Tracheal epithelial cell (primary cell): ENCODE results near the gene MGME1. TPM values are rescaled to one million over a fixed set of nuclear protein-coding genes. Genes with fewer than 3 reads are reported as not detected.

ENCODE experiments used
- total RNA-seq: library from RNA; depleted of rRNA; stranded (reverse); fragments of >200 nt; gene quantifications from 2 replicates; pipeline ENCODE4 v1.2.1, GENCODE V29; 2014

MGME1 gene
- 5.1 and 15.6 TPM in 2 replicates for total RNA-seq

GRCh38 chr20:17968366-17969277 lies at the start of gene MGME1, which contains the start of gene SNX5:
TSS of gene MGME1 (plus strand) at chr20:17969018. CDS start at chr20:17969860, 842 bp downstream.
TSS of gene SNX5 (minus strand) at chr20:17968794. CDS start at chr20:17968425, 369 bp downstream.

Other genes with a start within 250 kb of the MGME1 start
- 143 and 229 TPM in 2 replicates for gene SNX5, start 224 bp upstream of the MGME1 start, total RNA-seq
- 3.6 and 24.5 TPM in 2 replicates for gene OVOL2, start 88.9 kb downstream of the MGME1 start, total RNA-seq
- gene KAT14, start 168.8 kb downstream of the MGME1 start, total RNA-seq: 7.5 and 11.9 TPM in 2 replicates
- 11.1 and 13.0 TPM in 2 replicates for gene PET117, start 168.8 kb downstream of the MGME1 start, total RNA-seq